K562 (cell line): ENCODE data around the gene SIDT2. TPM values are rescaled to one million over a fixed set of nuclear protein-coding genes. Genes with fewer than 3 reads are reported as not detected.

ENCODE experiments used
- ATAC-seq: fragments of 200-7000 bp; cut with Tn5 transposase; 3 replicates; pipeline ENCODE4 v1.9.1; 2020; ENCODE audit warnings: moderate library complexity
- BruUV-seq: library from RNA; stranded (reverse); fragments of 400-500 nt; replicated peaks from 2 replicates; lab custom pipeline; 2021; lab: Mats Ljungman, UMichigan
- CTCF ChIA-PET: fragments of 300-600 bp; formaldehyde crosslinking; extraction: SDS; loops from one replicate; lab custom pipeline; 2021; ENCODE audit warnings: low intra/inter-chr PET ratio; lab: Yijun Ruan, JAX
- POLR2A ChIA-PET: fragments of 300-600, 350-650 bp; sonication (Branson Sonifier 250); formaldehyde crosslinking; extraction: SDS; loops from one replicate; lab custom pipeline; 2021; ENCODE audit warnings: antibody characterized with exemption, inconsistent platforms; lab: Yijun Ruan, JAX
- DNase-seq, 4 experiments: peaks; one replicate each; pipeline versions ENCODE4 v3.0.0 to v3.0.0-alpha.2; 2011 to 2018; ENCODE audit warnings: low spot score in 3 of 4, mixed read lengths in 3 of 4; ENCODE audit errors: extremely low read depth in 1 of 4
- FAIRE-seq: peaks from 2 replicates; lab custom pipeline; 2011; peaks lifted over from hg19 to GRCh38; lab: Jason Lieb, UNC
- H2AFZ ChIP-seq: 2 replicates; pipeline ENCODE4 v1.6.0; 2011; ENCODE audit warnings: low read depth, low read length, control low read depth, inconsistent platforms
- H3K27ac ChIP-seq: fragments of 200-600 bp; 3 replicates; pipeline ENCODE4 v1.8.0; 2011; ENCODE audit warnings: low read depth, mild to moderate bottlenecking, control low read depth, inconsistent platforms, low read length, moderate library complexity, mixed read lengths; ENCODE audit errors: extremely low read depth
- H3K27me3 ChIP-seq, 2 experiments: fragments of 300-600 bp in 1 of 2; 2 replicates in 1 of 2; 3 replicates in 1 of 2; pipeline versions ENCODE4 v1.6.0 to v1.8.0; 2011; ENCODE audit warnings: inconsistent platforms in 2 of 2, low read length in 2 of 2, mild to moderate bottlenecking in 1 of 2, mixed read lengths in 1 of 2, moderate library complexity in 1 of 2; ENCODE audit not compliant: control insufficient read depth in 2 of 2, insufficient read depth in 2 of 2
- H3K36me3 ChIP-seq: fragments of 300-600 bp; 3 replicates; pipeline ENCODE4 v1.8.0; 2011; ENCODE audit warnings: mild to moderate bottlenecking, low read length, inconsistent platforms; ENCODE audit not compliant: control insufficient read depth, insufficient read depth
- H3K4me1 ChIP-seq, 2 experiments: fragments of 200-600 bp in 1 of 2; replicated peaks in 1 of 2; 2 replicates in 1 of 2; 3 replicates in 1 of 2; pipeline versions ENCODE4 v1.5.1 to v1.8.0; 2011; ENCODE audit warnings: inconsistent platforms in 2 of 2, low read length in 2 of 2, mild to moderate bottlenecking in 1 of 2, mixed read lengths in 1 of 2, moderate library complexity in 1 of 2; ENCODE audit not compliant: control insufficient read depth in 2 of 2, insufficient read depth in 2 of 2
- H3K4me2 ChIP-seq: 2 replicates; pipeline ENCODE4 v1.6.1; 2011; ENCODE audit warnings: low read length, control low read depth, inconsistent platforms, mixed read lengths; ENCODE audit not compliant: insufficient read depth
- H3K4me3 ChIP-seq: fragments of 200-600 bp; sonication (generic), shearing (Covaris generic); 2 replicates; pipeline ENCODE4 v1.5.1; 2016; ENCODE audit warnings: control low read depth, inconsistent platforms
- H3K79me2 ChIP-seq: fragments of 200-600 bp; 3 replicates; pipeline ENCODE4 v1.8.0; 2011; ENCODE audit warnings: low read length, inconsistent platforms; ENCODE audit not compliant: control insufficient read depth, insufficient read depth
- H3K9ac ChIP-seq, 2 experiments: 2 replicates each; pipeline versions ENCODE4 v1.6.0 to v1.6.1; 2011; ENCODE audit warnings: low read depth in 2 of 2, low read length in 2 of 2, control low read depth in 1 of 2, inconsistent platforms in 1 of 2, mild to moderate bottlenecking in 1 of 2, mixed read lengths in 1 of 2; ENCODE audit not compliant: insufficient read depth in 1 of 2
- H3K9me1 ChIP-seq: one replicate; pipeline ENCODE4 v1.6.0; 2011; ENCODE audit warnings: inconsistent platforms, mild to moderate bottlenecking, low read length, moderate library complexity; ENCODE audit not compliant: control insufficient read depth, insufficient read depth
- H3K9me3 ChIP-seq: replicated peaks from 2 replicates; pipeline ENCODE4 v1.5.1; 2011; ENCODE audit warnings: low read depth, low read length, inconsistent platforms; ENCODE audit not compliant: control insufficient read depth, insufficient read depth
- H4K20me1 ChIP-seq: replicated peaks from 2 replicates; pipeline ENCODE4 v1.6.1; 2011; ENCODE audit warnings: low read length, inconsistent platforms, mixed read lengths; ENCODE audit not compliant: control insufficient read depth, insufficient read depth
- CREM ChIP-seq: IDR thresholded peaks from 2 replicates; pipeline ENCODE4 v1.6.1; 2014; ENCODE audit warnings: antibody characterized with exemption, low read depth
- DIDO1 ChIP-seq: fragments of 450-650 bp; IDR thresholded peaks from 2 replicates; pipeline ENCODE4 v1.6.1; 2016; ENCODE audit warnings: low read depth, missing biosample characterization, missing genetic modification characterization
- KDM1A ChIP-seq, 2 experiments: fragments of 450-650 bp; IDR thresholded peaks; 2 replicates each; pipeline ENCODE4 v1.6.1; 2016; ENCODE audit warnings: mild to moderate bottlenecking in 2 of 2
- NCOA6 ChIP-seq: fragments of 450-650 bp; IDR thresholded peaks from 2 replicates; pipeline ENCODE4 v1.6.1; 2017; ENCODE audit warnings: mild to moderate bottlenecking
- NFE2 ChIP-seq: IDR thresholded peaks from 2 replicates; pipeline ENCODE4 v1.6.1; 2014; ENCODE audit warnings: antibody characterized with exemption, low read depth
- RAD21 ChIP-seq, 2 experiments: fragments of 250-450 bp in 1 of 2; fragments of 450-650 bp in 1 of 2; sonication (Bioruptor Pico) in 1 of 2; formaldehyde crosslinking in 1 of 2; IDR thresholded peaks in 1 of 2; conservative IDR thresholded peaks in 1 of 2; 2 replicates each; pipeline versions ENCODE4 v1.4.0 to v1.8.0; 2020 to 2022; ENCODE audit warnings: mild to moderate bottlenecking in 2 of 2, moderate library complexity in 1 of 2
- RBM34 ChIP-seq: fragments of 200-400 bp; formaldehyde crosslinking; IDR thresholded peaks from 2 replicates; pipeline ENCODE4 v1.6.1; 2018; ENCODE audit warnings: low read length, borderline replicate concordance; ENCODE audit not compliant: insufficient read depth
- RCOR1 ChIP-seq, 2 experiments: IDR thresholded peaks; 2 replicates each; pipeline ENCODE4 v1.6.1; 2012; ENCODE audit warnings: low read depth in 2 of 2, low read length in 2 of 2, borderline replicate concordance in 1 of 2, improper control_type of control experiment in 1 of 2
- SRSF1 ChIP-seq: fragments of 200-400 bp; formaldehyde crosslinking; IDR thresholded peaks from 2 replicates; pipeline ENCODE4 v1.6.1; 2017; ENCODE audit warnings: mild to moderate bottlenecking, low read depth, low read length, moderate library complexity
- TBL1XR1 ChIP-seq, 2 experiments: IDR thresholded peaks; 2 replicates each; pipeline ENCODE4 v1.6.1; 2012; ENCODE audit warnings: improper control_type of control experiment in 2 of 2, low read length in 2 of 2, mild to moderate bottlenecking in 1 of 2
- ZNF23 ChIP-seq: fragments of 250-450 bp; sonication (Bioruptor Pico); IDR thresholded peaks from 2 replicates; pipeline ENCODE4 v1.4.0; 2020; ENCODE audit warnings: mild to moderate bottlenecking
- ZNF436 ChIP-seq: fragments of 250-450, 450-650 bp; sonication (Bioruptor Pico); formaldehyde crosslinking; IDR thresholded peaks from 2 replicates; pipeline ENCODE4 v1.7.0; 2020; ENCODE audit warnings: mild to moderate bottlenecking
- ZNF830 ChIP-seq: fragments of 250-450 bp; sonication (Bioruptor Pico); IDR thresholded peaks from 2 replicates; pipeline ENCODE4 v1.5.0; 2021; ENCODE audit warnings: mild to moderate bottlenecking
- WGBS: fragments of 100-300 bp; shearing (Covaris generic); methylation state at CpG from one replicate; pipeline ENCODE4 v1.1.6; 2016; ENCODE audit warnings: low coverage, mixed read lengths; ENCODE audit not compliant: insufficient coverage; ENCODE audit errors: missing lambda C conversion rate; 5-methylcytosine and 5-hydroxymethylcytosine counted together
- in situ Hi-C: fragments of 300-500 bp; cut with MboI; formaldehyde crosslinking; loops from 4 replicates; pipeline ENCODE4 v1.15.0; 2018; ENCODE audit warnings: inconsistent platforms, mixed read lengths
- intact Hi-C: fragments of 100-400 bp; cut with micrococcal nuclease; formaldehyde crosslinking; loops from 2 replicates; pipeline ENCODE4 v1.14.2; 2022
- polyA plus RNA-seq, 8 experiments: library from polyadenylated mRNA; depleted of rRNA in 4 of 8; stranded (reverse) in 5 of 8; unstranded in 3 of 8; fragments of >200 nt; fragmentation: Nextera tagmentation in 2 of 8; fragmentation: Illumina TruSeq in 1 of 8; extraction: Ambion mirVana in 2 of 8; extraction: Trizol in 1 of 8; gene quantifications; 2 replicates each; pipeline versions ENCODE4 v1.2.1 to v1.2.3, GENCODE V29; 2011 to 2014; ENCODE audit warnings: inconsistent platforms in 1 of 8, missing spikeins in 1 of 8
- total RNA-seq, 7 experiments: library from RNA; depleted of rRNA in 6 of 7; stranded (reverse); fragments of >200 nt in 6 of 7; fragmentation: Illumina TruSeq in 2 of 7; extraction: Trizol in 2 of 7; gene quantifications; 2 replicates each; pipeline versions ENCODE4 v1.2.1 to v1.2.3, GENCODE V29; 2011 to 2021; ENCODE audit warnings: low replicate concordance in 1 of 7
- TF ChIP-seq, protein P1 (sequence below), 3 experiments: fragments of 200-800 bp in 1 of 3; fragments of 250-450 bp in 1 of 3; fragments of 450-650 bp in 1 of 3; sonication (Bioruptor Pico) in 1 of 3; sonication (Bioruptor generic) in 1 of 3; formaldehyde crosslinking in 1 of 3; IDR thresholded peaks; 2 replicates each; pipeline versions ENCODE4 v1.6.1 to v1.8.0; 2016 to 2022; ENCODE audit warnings: mild to moderate bottlenecking in 2 of 3, missing genetic modification characterization in 2 of 3, missing compliant biosample characterization in 1 of 3, moderate library complexity in 1 of 3
- TF ChIP-seq, protein P2 (sequence below): sonication (generic); formaldehyde crosslinking; IDR thresholded peaks from 2 replicates; pipeline ENCODE4 v1.8.0; 2022; ENCODE audit warnings: mild to moderate bottlenecking, missing genetic modification reagents
- TF ChIP-seq, protein P3 (sequence below): sonication (generic); formaldehyde crosslinking; IDR thresholded peaks from 2 replicates; pipeline ENCODE4 v1.9.0; 2022; ENCODE audit warnings: mild to moderate bottlenecking, missing genetic modification reagents

Gene SIDT2
- total and polyA plus RNA-seq, 9 of the 15 experiments (the other 6 are each of a cell fraction or from before 2014, with no cell fraction given) = 2.4 to 20.2 (median 6.5) TPM

GRCh38 chr11:117172724-117173421 is 5.7 kb upstream of the SIDT2 start (continued):
- TF ChIP-seq RAD21 (CRISPR knock-in tag; conservative IDR thresholded peaks at IDR 0.05 in 1 of 2, IDR thresholded peaks at IDR 0.05 in 1 of 2) (0 out of 4 replicates have a peak, but pooled peaks of 1 of the 2 experiments have one; percentile 7), NCOA6 (no peak), KDM1A (IDR thresholded peaks at IDR 0.05) (peak; percentile 96 to 97), RCOR1 (IDR thresholded peaks at IDR 0.05; ENCODE audit: borderline replicate concordance in 1 of 2, low read depth in 2 of 2, low read length in 2 of 2) (peak in 1 of 2 experiments; percentile 99; a peak in 2 of 4 replicates), CREM (peak; percentile 4; the same call in 1 of the 2 replicates), NFE2 (no peak)

DNA sequence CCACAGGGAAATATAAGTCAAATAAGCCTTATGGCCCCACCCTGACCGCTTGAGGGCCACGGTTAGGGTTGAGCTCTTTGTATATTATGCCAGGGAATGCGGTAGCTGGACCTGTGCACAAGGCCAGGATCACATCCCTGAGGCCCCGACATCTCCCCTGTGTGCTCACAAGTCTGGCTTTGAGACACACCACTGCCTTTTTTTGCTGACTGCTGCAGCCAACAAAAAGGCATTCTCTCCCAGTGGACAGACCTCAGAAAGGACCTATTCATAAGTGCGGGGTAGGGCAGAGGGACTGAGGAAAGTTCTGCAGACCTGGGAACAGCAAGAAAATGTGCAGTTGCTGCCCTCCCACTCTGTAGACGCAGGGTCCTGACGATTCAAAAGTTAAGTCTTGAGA is 3.4 kb upstream of the SIDT2 start:
- no peaks in the 10 kb centered on the region for H3K9me3 ChIP-seq
- no peak overlapping the region for H2AFZ ChIP-seq
- no peak overlapping the region for H3K4me3 ChIP-seq
- H3K27me3 ChIP-seq = no peaks in the 10 kb centered on the region
- peaks cover 11% of the 10 kb centered on the region for H3K79me2 ChIP-seq
- WGBS = 76% methylated on average over 7 of the region's 7 CpGs
- ChIA-PET CTCF (no interaction called here), POLR2A (interaction anchor here (1.0 to 1.4 kb wide), 2 partner anchors 12 to 28 kb away, joined by 3 to 4 read pairs; no protein-coding TSS in a partner anchor)
- H3K9ac ChIP-seq = no peak overlapping the region; a peak in 1 of 4 replicates
- ATAC-seq = no peak
- in situ Hi-C loops (no loop called here), intact Hi-C loops (no loop called here)
- no peaks in the 10 kb centered on the region for H3K9me1 ChIP-seq
- FAIRE-seq = no peak
- no peak overlapping the region for H3K4me2 ChIP-seq
- BruUV-seq = no TSS peak
- H3K36me3 ChIP-seq = peaks cover 19% of the 10 kb centered on the region; the same call in 2 of the 3 replicates
- no peak overlapping the region for H3K27ac ChIP-seq
- DNase-seq = no peak
- H4K20me1 ChIP-seq = peaks cover 14% of the 10 kb centered on the region; the same call in 1 of the 2 replicates
- H3K4me1 ChIP-seq = peaks cover 47 to 49% of the 10 kb centered on the region in 2 experiments
- no peak for TF ChIP-seq TBL1XR1 (IDR thresholded peaks at IDR 0.05; ENCODE audit: low read length in 2 of 2)
- no peak for TF ChIP-seq ZNF830 (CRISPR knock-in tag)
- TF ChIP-seq, protein P1, sequence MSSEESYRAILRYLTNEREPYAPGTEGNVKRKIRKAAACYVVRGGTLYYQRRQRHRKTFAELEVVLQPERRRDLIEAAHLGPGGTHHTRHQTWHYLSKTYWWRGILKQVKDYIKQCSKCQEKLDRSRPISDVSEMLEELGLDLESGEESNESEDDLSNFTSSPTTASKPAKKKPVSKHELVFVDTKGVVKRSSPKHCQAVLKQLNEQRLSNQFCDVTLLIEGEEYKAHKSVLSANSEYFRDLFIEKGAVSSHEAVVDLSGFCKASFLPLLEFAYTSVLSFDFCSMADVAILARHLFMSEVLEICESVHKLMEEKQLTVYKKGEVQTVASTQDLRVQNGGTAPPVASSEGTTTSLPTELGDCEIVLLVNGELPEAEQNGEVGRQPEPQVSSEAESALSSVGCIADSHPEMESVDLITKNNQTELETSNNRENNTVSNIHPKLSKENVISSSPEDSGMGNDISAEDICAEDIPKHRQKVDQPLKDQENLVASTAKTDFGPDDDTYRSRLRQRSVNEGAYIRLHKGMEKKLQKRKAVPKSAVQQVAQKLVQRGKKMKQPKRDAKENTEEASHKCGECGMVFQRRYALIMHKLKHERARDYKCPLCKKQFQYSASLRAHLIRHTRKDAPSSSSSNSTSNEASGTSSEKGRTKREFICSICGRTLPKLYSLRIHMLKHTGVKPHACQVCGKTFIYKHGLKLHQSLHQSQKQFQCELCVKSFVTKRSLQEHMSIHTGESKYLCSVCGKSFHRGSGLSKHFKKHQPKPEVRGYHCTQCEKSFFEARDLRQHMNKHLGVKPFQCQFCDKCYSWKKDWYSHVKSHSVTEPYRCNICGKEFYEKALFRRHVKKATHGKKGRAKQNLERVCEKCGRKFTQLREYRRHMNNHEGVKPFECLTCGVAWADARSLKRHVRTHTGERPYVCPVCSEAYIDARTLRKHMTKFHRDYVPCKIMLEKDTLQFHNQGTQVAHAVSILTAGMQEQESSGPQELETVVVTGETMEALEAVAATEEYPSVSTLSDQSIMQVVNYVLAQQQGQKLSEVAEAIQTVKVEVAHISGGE (CRISPR knock-in tag; IDR thresholded peaks at IDR 0.05) = no peak
- TF ChIP-seq, protein P2, sequence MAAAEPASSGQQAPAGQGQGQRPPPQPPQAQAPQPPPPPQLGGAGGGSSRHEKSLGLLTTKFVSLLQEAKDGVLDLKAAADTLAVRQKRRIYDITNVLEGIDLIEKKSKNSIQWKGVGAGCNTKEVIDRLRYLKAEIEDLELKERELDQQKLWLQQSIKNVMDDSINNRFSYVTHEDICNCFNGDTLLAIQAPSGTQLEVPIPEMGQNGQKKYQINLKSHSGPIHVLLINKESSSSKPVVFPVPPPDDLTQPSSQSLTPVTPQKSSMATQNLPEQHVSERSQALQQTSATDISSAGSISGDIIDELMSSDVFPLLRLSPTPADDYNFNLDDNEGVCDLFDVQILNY = no peak
- no peak for TF ChIP-seq ZNF23 (CRISPR knock-in tag)
- TF ChIP-seq DIDO1 = no peak
- no peak for TF ChIP-seq ZNF436 (CRISPR knock-in tag)
- TF ChIP-seq, protein P3, sequence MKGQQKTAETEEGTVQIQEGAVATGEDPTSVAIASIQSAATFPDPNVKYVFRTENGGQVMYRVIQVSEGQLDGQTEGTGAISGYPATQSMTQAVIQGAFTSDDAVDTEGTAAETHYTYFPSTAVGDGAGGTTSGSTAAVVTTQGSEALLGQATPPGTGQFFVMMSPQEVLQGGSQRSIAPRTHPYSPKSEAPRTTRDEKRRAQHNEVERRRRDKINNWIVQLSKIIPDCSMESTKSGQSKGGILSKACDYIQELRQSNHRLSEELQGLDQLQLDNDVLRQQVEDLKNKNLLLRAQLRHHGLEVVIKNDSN (CRISPR knock-in tag) = no peak
- no peak for TF ChIP-seq RBM34
- no peak for TF ChIP-seq SRSF1
